SK-N-SH treated with all-trans-retinoic acid at 6 μM for 48 hours (cell line): ENCODE data around the gene KEAP1.

Source experiments
- ATAC-seq: fragments of 200-7000 bp; cut with Tn5 transposase; 3 replicates; pipeline ENCODE4 v1.9.1; 2020; ENCODE audit warnings: mild to moderate bottlenecking, moderate library complexity
- ARNTL ChIP-seq: fragments of 450-650 bp; formaldehyde crosslinking; IDR thresholded peaks from 2 replicates; pipeline ENCODE4 v1.5.0; 2020; ENCODE audit warnings: low read depth, mild to moderate bottlenecking, moderate library complexity, borderline replicate concordance
- BACH2 ChIP-seq: fragments of 250-450 bp; sonication (Bioruptor Pico); IDR thresholded peaks from 2 replicates; pipeline ENCODE4 v1.9.0; 2021; ENCODE audit warnings: mild to moderate bottlenecking, borderline replicate concordance
- CSDC2 ChIP-seq: fragments of 250-450 bp; sonication (Bioruptor Pico); IDR thresholded peaks from 2 replicates; pipeline ENCODE4 v1.5.0; 2020; ENCODE audit warnings: mild to moderate bottlenecking, moderate library complexity
- ESRRG ChIP-seq: fragments of 250-450 bp; sonication (Bioruptor Pico); IDR thresholded peaks from 2 replicates; pipeline ENCODE4 v1.6.1; 2021; ENCODE audit warnings: mild to moderate bottlenecking
- GLIS3 ChIP-seq: fragments of 250-450 bp; sonication (Bioruptor Pico); IDR thresholded peaks from 2 replicates; pipeline ENCODE4 v1.5.0; 2020; ENCODE audit warnings: mild to moderate bottlenecking, moderate library complexity
- ISL1 ChIP-seq: fragments of 250-450 bp; sonication (Bioruptor Pico); IDR thresholded peaks from 2 replicates; pipeline ENCODE4 v2.1.2; 2022; ENCODE audit warnings: mild to moderate bottlenecking, moderate library complexity
- PPARA ChIP-seq: fragments of 250-450 bp; sonication (Bioruptor Pico); IDR thresholded peaks from 2 replicates; pipeline ENCODE4 v1.5.0; 2020; ENCODE audit warnings: mild to moderate bottlenecking, borderline replicate concordance
- RARB ChIP-seq: fragments of 250-450 bp; sonication (Bioruptor Pico); IDR thresholded peaks from 2 replicates; pipeline ENCODE4 v1.8.0; 2021; ENCODE audit warnings: mild to moderate bottlenecking, moderate library complexity
- SNAI2 ChIP-seq: fragments of 250-450 bp; sonication (Bioruptor Pico); IDR thresholded peaks from 2 replicates; pipeline ENCODE4 v1.5.0; 2020; ENCODE audit warnings: mild to moderate bottlenecking, moderate library complexity
- TCF4 ChIP-seq: fragments of 250-450 bp; sonication (Bioruptor Pico); IDR thresholded peaks from 2 replicates; pipeline ENCODE4 v1.8.0; 2021; ENCODE audit warnings: mild to moderate bottlenecking, moderate library complexity, borderline replicate concordance
- TOX ChIP-seq: fragments of 250-450 bp; sonication (Bioruptor Pico); IDR thresholded peaks from 2 replicates; pipeline ENCODE4 v1.8.0; 2021; ENCODE audit warnings: mild to moderate bottlenecking, moderate library complexity, borderline replicate concordance
- ZC3H10 ChIP-seq: fragments of 250-450 bp; sonication (Bioruptor Pico); IDR thresholded peaks from 2 replicates; pipeline ENCODE4 v1.5.1; 2021; ENCODE audit warnings: mild to moderate bottlenecking, moderate library complexity
- ZFP3 ChIP-seq: fragments of 250-450 bp; sonication (Bioruptor Pico); IDR thresholded peaks from 2 replicates; pipeline ENCODE4 v1.5.0; 2020; ENCODE audit warnings: mild to moderate bottlenecking, moderate library complexity
- ZFP30 ChIP-seq: fragments of 450-650 bp; formaldehyde crosslinking; IDR thresholded peaks from 2 replicates; pipeline ENCODE4 v1.5.0; 2022; ENCODE audit warnings: mild to moderate bottlenecking, moderate library complexity
- ZNF565 ChIP-seq: fragments of 450-650 bp; formaldehyde crosslinking; conservative IDR thresholded peaks from 2 replicates; pipeline ENCODE4 v1.5.0; 2020; ENCODE audit warnings: low read depth, mild to moderate bottlenecking, moderate library complexity
- ZNF70 ChIP-seq: fragments of 450-650 bp; formaldehyde crosslinking; IDR thresholded peaks from 2 replicates; pipeline ENCODE4 v1.5.0; 2020; ENCODE audit warnings: mild to moderate bottlenecking, moderate library complexity
- ZNF8 ChIP-seq: fragments of 450-650 bp; formaldehyde crosslinking; IDR thresholded peaks from 2 replicates; pipeline ENCODE4 v1.5.0; 2020; ENCODE audit warnings: mild to moderate bottlenecking, moderate library complexity
- TF ChIP-seq, protein P1 (sequence below): fragments of 250-450 bp; sonication (Bioruptor Pico); IDR thresholded peaks from 2 replicates; pipeline ENCODE4 v1.5.0; 2020; ENCODE audit warnings: mild to moderate bottlenecking, moderate library complexity
- TF ChIP-seq, protein P2 (sequence below): fragments of 250-450 bp; sonication (Bioruptor Pico); IDR thresholded peaks from 2 replicates; pipeline ENCODE4 v1.5.1; 2021; ENCODE audit warnings: mild to moderate bottlenecking, moderate library complexity
- TF ChIP-seq, protein P3 (sequence below): fragments of 250-450 bp; sonication (Bioruptor Pico); IDR thresholded peaks from 2 replicates; pipeline ENCODE4 v1.8.0; 2021; ENCODE audit warnings: low read depth, mild to moderate bottlenecking, moderate library complexity, borderline replicate concordance
- TF ChIP-seq, protein P4 (sequence below): fragments of 250-450 bp; sonication (Bioruptor Pico); IDR thresholded peaks from 2 replicates; pipeline ENCODE4 v1.5.1; 2020; ENCODE audit warnings: low read depth, mild to moderate bottlenecking, moderate library complexity

KEAP1 gene

DNA sequence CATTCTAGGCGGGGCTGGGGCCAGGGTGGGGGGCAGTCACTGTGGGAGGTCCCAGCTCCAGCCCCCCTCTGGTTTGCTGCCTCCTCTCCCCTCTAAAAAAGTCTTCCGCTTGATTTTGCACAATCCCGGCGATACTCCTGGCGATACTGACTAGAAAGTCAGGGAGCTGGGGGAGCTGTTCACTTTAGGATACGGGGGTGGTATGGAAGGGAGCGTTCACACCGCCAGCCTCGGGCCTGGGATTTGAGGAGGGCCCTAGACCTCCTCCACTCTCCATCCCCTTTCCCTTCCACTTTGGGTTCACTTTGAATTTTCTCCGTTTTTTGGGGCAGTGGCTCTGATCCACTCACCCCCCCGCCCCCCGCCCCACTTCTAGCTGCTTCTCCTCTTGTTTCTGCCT is 35.0 kb downstream of the KEAP1 start:
- ATAC-seq = no peak
- no peak for TF ChIP-seq BACH2 (CRISPR knock-in tag)
- TF ChIP-seq TCF4 = no peak
- TF ChIP-seq ESRRG (CRISPR knock-in tag) = no peak
- TF ChIP-seq ZNF70 = no peak
- TF ChIP-seq, protein P1, sequence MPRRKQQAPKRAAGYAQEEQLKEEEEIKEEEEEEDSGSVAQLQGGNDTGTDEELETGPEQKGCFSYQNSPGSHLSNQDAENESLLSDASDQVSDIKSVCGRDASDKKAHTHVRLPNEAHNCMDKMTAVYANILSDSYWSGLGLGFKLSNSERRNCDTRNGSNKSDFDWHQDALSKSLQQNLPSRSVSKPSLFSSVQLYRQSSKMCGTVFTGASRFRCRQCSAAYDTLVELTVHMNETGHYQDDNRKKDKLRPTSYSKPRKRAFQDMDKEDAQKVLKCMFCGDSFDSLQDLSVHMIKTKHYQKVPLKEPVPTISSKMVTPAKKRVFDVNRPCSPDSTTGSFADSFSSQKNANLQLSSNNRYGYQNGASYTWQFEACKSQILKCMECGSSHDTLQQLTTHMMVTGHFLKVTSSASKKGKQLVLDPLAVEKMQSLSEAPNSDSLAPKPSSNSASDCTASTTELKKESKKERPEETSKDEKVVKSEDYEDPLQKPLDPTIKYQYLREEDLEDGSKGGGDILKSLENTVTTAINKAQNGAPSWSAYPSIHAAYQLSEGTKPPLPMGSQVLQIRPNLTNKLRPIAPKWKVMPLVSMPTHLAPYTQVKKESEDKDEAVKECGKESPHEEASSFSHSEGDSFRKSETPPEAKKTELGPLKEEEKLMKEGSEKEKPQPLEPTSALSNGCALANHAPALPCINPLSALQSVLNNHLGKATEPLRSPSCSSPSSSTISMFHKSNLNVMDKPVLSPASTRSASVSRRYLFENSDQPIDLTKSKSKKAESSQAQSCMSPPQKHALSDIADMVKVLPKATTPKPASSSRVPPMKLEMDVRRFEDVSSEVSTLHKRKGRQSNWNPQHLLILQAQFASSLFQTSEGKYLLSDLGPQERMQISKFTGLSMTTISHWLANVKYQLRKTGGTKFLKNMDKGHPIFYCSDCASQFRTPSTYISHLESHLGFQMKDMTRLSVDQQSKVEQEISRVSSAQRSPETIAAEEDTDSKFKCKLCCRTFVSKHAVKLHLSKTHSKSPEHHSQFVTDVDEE = no peak
- TF ChIP-seq ISL1 (CRISPR knock-in tag) = no peak
- no peak for TF ChIP-seq RARB (CRISPR knock-in tag)
- TF ChIP-seq TOX (CRISPR knock-in tag) = no peak
- TF ChIP-seq, protein P2, sequence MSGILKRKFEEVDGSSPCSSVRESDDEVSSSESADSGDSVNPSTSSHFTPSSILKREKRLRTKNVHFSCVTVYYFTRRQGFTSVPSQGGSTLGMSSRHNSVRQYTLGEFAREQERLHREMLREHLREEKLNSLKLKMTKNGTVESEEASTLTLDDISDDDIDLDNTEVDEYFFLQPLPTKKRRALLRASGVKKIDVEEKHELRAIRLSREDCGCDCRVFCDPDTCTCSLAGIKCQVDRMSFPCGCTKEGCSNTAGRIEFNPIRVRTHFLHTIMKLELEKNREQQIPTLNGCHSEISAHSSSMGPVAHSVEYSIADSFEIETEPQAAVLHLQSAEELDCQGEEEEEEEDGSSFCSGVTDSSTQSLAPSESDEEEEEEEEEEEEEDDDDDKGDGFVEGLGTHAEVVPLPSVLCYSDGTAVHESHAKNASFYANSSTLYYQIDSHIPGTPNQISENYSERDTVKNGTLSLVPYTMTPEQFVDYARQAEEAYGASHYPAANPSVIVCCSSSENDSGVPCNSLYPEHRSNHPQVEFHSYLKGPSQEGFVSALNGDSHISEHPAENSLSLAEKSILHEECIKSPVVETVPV (CRISPR knock-in tag) = no peak
- no peak for TF ChIP-seq ZNF8 (CRISPR knock-in tag)
- TF ChIP-seq ZFP3 (CRISPR knock-in tag) = no peak
- no peak for TF ChIP-seq ZFP30
- no peak for TF ChIP-seq GLIS3
- TF ChIP-seq ZNF565 (CRISPR knock-in tag) = no peak
- TF ChIP-seq ZC3H10 = no peak
- TF ChIP-seq, protein P3, sequence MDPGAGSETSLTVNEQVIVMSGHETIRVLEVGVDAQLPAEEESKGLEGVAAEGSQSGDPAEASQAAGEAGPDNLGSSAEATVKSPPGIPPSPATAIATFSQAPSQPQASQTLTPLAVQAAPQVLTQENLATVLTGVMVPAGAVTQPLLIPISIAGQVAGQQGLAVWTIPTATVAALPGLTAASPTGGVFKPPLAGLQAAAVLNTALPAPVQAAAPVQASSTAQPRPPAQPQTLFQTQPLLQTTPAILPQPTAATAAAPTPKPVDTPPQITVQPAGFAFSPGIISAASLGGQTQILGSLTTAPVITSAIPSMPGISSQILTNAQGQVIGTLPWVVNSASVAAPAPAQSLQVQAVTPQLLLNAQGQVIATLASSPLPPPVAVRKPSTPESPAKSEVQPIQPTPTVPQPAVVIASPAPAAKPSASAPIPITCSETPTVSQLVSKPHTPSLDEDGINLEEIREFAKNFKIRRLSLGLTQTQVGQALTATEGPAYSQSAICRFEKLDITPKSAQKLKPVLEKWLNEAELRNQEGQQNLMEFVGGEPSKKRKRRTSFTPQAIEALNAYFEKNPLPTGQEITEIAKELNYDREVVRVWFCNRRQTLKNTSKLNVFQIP = no peak
- no peak for TF ChIP-seq CSDC2 (CRISPR knock-in tag)
- no peak for TF ChIP-seq PPARA (CRISPR knock-in tag)
- no peak for TF ChIP-seq SNAI2 (CRISPR knock-in tag)
- TF ChIP-seq ARNTL (CRISPR knock-in tag) = no peak

DNA sequence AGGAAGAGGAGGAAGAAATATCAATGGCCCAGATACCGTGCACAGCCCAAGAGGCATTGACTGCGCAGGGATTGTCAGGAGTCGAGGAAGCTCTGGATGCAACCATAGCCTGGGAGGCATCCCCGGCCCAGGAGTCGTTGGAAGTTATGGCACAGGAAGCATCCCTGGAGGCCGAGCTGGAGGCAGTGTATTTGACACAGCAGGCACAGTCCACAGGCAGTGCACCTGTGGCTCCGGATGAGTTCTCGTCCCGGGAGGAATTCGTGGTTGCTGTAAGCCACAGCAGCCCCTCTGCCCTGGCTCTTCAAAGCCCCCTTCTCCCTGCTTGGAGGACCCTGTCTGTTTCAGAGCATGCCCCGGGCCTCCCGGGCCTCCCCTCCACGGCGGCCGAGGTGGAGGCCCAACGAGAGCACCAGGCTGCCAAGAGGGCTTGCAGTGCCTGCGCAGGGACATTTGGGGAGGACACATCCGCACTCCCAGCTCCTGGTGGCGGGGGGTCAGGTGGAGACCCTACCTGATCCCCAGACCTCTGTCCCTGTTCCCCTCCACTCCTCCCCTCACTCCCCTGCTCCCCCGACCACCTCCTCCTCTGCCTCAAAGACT is 36.0 kb downstream of the KEAP1 start:
- TF ChIP-seq TCF4 = no peak
- no peak for TF ChIP-seq ARNTL (CRISPR knock-in tag)
- TF ChIP-seq, protein P4, sequence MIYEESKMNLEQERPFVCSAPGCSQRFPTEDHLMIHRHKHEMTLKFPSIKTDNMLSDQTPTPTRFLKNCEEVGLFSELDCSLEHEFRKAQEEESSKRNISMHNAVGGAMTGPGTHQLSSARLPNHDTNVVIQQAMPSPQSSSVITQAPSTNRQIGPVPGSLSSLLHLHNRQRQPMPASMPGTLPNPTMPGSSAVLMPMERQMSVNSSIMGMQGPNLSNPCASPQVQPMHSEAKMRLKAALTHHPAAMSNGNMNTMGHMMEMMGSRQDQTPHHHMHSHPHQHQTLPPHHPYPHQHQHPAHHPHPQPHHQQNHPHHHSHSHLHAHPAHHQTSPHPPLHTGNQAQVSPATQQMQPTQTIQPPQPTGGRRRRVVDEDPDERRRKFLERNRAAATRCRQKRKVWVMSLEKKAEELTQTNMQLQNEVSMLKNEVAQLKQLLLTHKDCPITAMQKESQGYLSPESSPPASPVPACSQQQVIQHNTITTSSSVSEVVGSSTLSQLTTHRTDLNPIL = no peak
- TF ChIP-seq SNAI2 (CRISPR knock-in tag) = no peak
- TF ChIP-seq, protein P3 = no peak
- TF ChIP-seq, protein P2 (CRISPR knock-in tag) = no peak
- TF ChIP-seq, protein P1 = no peak
- TF ChIP-seq PPARA (CRISPR knock-in tag) = no peak
- no peak for TF ChIP-seq ZFP3 (CRISPR knock-in tag)
- no peak for TF ChIP-seq ZFP30
- TF ChIP-seq RARB (CRISPR knock-in tag) = no peak
- no peak for TF ChIP-seq BACH2 (CRISPR knock-in tag)
- no peak for TF ChIP-seq TOX (CRISPR knock-in tag)
- no peak for ATAC-seq
